ENCODE data around the gene TMEM158. TPM values are rescaled to one million over a fixed set of nuclear protein-coding genes. Genes with fewer than 3 reads are reported as not detected.

Gene TMEM158
- total RNA-seq = 1.7 and 1.9 TPM in 2 replicates

- Mint-ChIP-seq H3K4me3 (ENCODE audit: low read depth) (peak within 1 kb of the TSS; percentile 44), H3K9me3 (no peaks in the 10 kb centered on the region), H3K27me3 (ENCODE audit: low read depth) (peaks cover 77% of the 10 kb centered on the region), H3K27ac (no peak within 1 kb of the TSS), H3K4me1 (ENCODE audit: low read depth) (peaks cover 14% of the 10 kb centered on the region), H3K36me3 (ENCODE audit: low read depth) (no peaks in the 10 kb centered on the region)
- peak; percentile 66 for DNase-seq (ENCODE audit: low spot score)
- intact Hi-C loops (cut with micrococcal nuclease) = loop anchor here (5.0 to 10.0 kb wide), 3 partner anchors 184 to 868 kb away; no protein-coding TSS in a partner anchor
Observed at GRCh38 chr3:45226206-45226915, at the start of gene TMEM158. TSS of gene TMEM158 (minus strand) at chr3:45226287. CDS start at chr3:45226027, 260 bp downstream.

GRCh38 chr3:45275006-45275704, 49.1 kb upstream of the TMEM158 start:
- Mint-ChIP-seq H3K9me3 (peaks cover 18% of the 10 kb centered on the region), H3K27ac (no peak overlapping the region), H3K36me3 (ENCODE audit: low read depth) (no peaks in the 10 kb centered on the region), H3K27me3 (ENCODE audit: low read depth) (peaks cover 20% of the 10 kb centered on the region), H3K4me3 (ENCODE audit: low read depth) (no peak overlapping the region), H3K4me1 (ENCODE audit: low read depth) (no peaks in the 10 kb centered on the region)
- no peak for DNase-seq (ENCODE audit: low spot score)
- intact Hi-C loops (cut with micrococcal nuclease) = no loop called here

DNA sequence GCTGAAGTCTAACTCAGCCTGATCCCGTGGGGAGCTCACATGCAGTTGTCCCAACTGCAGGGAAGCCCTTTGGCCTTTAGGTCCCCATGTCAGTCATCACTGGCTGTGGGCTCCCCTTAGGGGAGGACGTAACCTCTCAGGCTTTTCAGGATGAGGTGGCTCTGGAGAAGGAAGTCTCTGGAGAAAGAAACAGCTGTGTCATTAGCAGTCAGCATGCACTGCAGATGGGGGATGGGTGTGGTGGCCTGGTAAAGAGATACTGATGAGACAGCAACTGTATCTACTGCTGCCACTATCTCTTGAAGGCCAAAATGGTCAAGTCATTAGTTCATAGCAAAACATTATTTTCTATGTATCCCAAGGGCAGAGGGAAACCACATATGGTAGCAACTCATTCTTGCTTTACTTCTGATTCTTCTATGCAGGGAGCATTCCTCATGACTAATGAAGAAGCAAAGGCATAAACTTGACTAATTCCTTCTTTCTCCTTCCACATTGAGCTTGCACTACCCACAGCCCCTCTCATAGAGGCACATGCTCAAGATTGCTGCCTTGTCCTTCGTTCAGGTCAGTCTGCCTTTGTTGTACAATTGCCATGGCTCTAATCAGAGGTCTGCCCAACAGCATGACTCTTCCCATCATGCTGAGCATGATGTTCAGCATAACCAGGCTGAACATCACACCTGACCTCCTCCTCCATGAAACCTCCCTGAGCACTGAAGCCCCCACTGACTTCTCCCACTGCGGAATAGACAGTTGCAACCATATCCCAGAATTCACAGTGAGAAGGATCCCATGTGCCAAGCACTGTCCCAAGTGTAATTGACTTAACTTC, 47.8 kb upstream of the TMEM158 start:
- Mint-ChIP-seq H3K4me3 (ENCODE audit: low read depth) (no peak overlapping the region), H3K9me3 (peaks cover 13% of the 10 kb centered on the region), H3K36me3 (ENCODE audit: low read depth) (no peaks in the 10 kb centered on the region), H3K4me1 (ENCODE audit: low read depth) (peaks cover 2% of the 10 kb centered on the region), H3K27ac (no peak overlapping the region), H3K27me3 (ENCODE audit: low read depth) (peaks cover 16% of the 10 kb centered on the region)
- no peak for DNase-seq (ENCODE audit: low spot score)
- intact Hi-C loops (cut with micrococcal nuclease) = no loop called here

DNA sequence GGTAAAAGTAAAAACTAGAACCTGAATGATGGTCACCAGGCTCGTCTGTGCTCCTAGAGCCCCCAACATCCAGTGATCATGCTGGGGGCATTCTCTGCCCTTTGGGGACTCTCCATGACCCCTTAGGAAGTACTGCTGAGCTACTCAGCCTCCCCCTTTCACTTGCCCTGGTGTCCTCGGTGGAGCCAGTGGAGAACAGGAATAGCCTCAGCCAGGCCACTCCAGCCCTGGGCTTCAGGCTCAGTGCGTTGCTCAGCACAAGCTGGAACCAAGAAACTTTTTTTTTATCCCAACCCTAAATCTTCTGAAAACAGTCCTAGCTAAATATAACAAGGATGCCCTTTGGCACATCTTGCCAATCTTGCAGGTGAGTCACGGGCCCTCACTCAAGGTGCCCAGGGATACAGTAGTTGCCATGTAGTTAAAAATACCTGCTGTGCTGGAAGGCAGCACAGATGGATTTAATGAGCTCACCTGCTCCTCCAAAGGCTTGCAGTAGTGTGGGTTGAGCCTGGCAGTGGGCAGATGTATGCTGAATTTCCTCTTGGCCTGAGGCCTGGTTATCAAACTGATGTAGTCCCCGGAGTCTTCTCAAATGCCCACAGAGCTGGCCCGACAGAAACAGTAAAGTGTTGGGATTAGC, 46.9 kb upstream of the TMEM158 start:
- Mint-ChIP-seq H3K27me3 (ENCODE audit: low read depth) (peaks cover 17% of the 10 kb centered on the region), H3K4me1 (ENCODE audit: low read depth) (peaks cover 2% of the 10 kb centered on the region), H3K9me3 (peaks cover 6% of the 10 kb centered on the region), H3K27ac (no peak overlapping the region), H3K4me3 (ENCODE audit: low read depth) (no peak overlapping the region), H3K36me3 (ENCODE audit: low read depth) (no peaks in the 10 kb centered on the region)
- intact Hi-C loops (cut with micrococcal nuclease) = no loop called here
- DNase-seq (ENCODE audit: low spot score) = no peak

GRCh38 chr3:45272032-45272810, 46.1 kb upstream of the TMEM158 start:
- H3K9me3 Mint-ChIP-seq = peaks cover under 1% of the 10 kb centered on the region
- H3K27ac Mint-ChIP-seq = no peak overlapping the region
- no peaks in the 10 kb centered on the region for H3K36me3 Mint-ChIP-seq (ENCODE audit: low read depth)
- no peak overlapping the region for H3K4me3 Mint-ChIP-seq (ENCODE audit: low read depth)
- DNase-seq (ENCODE audit: low spot score) = no peak
- H3K27me3 Mint-ChIP-seq (ENCODE audit: low read depth) = peaks cover 16% of the 10 kb centered on the region
- peaks cover 2% of the 10 kb centered on the region for H3K4me1 Mint-ChIP-seq (ENCODE audit: low read depth)
- intact Hi-C loops (cut with micrococcal nuclease) = no loop called here

DNA sequence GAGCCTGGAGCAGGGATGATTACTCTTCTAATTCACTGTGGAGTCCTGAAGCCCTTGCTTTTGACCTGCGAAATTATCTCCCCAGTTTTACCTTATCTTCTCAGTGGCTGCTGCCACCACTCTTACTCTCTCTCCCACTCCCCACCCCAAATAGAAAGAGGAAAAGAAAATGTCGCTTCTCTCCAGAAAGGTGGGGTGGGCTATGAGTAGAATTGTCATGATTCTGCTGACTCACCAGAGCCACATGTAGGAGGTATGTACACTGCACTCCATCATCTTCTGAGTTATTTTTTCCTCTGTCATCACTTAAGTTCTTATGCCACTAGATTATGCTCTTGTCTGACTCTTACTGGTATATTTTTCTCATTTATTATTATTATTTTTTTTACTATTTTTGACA, 43.9 kb upstream of the TMEM158 start:
- H3K4me3 Mint-ChIP-seq (ENCODE audit: low read depth) = no peak overlapping the region
- no peak overlapping the region for H3K27ac Mint-ChIP-seq
- DNase-seq (ENCODE audit: low spot score) = no peak
- peaks cover 6% of the 10 kb centered on the region for H3K4me1 Mint-ChIP-seq (ENCODE audit: low read depth)
- no peaks in the 10 kb centered on the region for H3K36me3 Mint-ChIP-seq (ENCODE audit: low read depth)
- peaks cover 9% of the 10 kb centered on the region for H3K27me3 Mint-ChIP-seq (ENCODE audit: low read depth)
- intact Hi-C loops (cut with micrococcal nuclease) = no loop called here
- no peaks in the 10 kb centered on the region for H3K9me3 Mint-ChIP-seq

DNA sequence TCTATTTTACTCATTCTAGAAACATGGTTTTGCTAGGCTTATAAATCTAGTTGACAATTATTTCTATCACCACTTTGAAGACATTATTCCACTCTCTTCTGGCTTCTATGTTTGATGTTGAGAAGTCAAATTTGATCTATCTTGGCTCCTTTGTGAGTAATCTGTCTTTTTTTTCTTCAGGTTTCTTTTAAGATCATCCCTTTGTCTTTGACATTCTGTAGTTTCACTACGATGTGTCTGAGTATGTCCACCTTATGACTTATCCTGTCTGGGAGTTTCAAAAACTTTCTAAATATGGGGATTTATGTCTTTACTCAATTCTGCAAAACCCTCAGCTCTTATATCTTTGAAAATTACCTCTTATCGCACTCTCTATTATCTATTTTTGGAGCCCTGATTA, 41.0 kb upstream of the TMEM158 start:
- intact Hi-C loops (cut with micrococcal nuclease) = no loop called here
- Mint-ChIP-seq H3K9me3 (no peaks in the 10 kb centered on the region), H3K27ac (no peak overlapping the region), H3K27me3 (ENCODE audit: low read depth) (peaks cover 9% of the 10 kb centered on the region), H3K4me3 (ENCODE audit: low read depth) (no peak overlapping the region), H3K36me3 (ENCODE audit: low read depth) (no peaks in the 10 kb centered on the region), H3K4me1 (ENCODE audit: low read depth) (peaks cover 6% of the 10 kb centered on the region)
- no peak for DNase-seq (ENCODE audit: low spot score)

DNA sequence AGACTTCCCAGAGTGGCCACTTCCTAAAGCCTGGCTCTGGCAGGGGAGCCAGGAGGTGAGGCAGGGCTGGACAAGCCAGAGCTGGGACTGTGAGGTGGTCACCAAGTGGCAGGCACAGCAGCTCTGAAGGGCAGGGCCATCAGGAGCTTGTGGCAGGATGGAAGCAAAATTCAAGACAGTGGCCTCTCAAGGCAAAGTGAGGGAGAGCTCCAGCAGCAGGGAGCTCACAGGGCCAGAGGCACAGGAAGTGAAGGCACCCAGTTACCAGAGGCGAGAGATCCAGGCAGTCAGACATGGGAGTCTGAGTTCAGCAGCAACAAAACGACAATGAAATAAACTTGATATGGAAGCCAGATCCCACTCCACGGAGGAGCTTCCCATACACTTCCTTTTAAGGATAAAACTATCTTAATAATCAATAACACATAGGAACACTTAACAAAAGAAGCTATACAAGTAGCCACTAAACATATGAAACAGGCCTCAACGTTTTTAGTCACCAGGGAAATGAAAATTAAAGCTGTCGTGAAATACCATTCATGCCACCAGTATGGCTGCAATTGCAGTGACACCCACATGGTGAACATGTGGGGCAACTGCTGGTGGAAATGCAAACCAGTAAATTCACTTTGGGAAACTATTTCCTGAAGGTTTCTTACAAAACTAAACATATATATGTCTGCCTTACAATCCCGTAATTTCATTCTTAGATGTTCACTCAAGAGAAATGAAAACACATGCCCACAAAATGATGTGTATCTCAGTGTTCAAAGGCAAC, 35.4 kb upstream of the TMEM158 start:
- H3K4me1 Mint-ChIP-seq (ENCODE audit: low read depth) = peaks cover under 1% of the 10 kb centered on the region
- H3K9me3 Mint-ChIP-seq = no peaks in the 10 kb centered on the region
- no peak overlapping the region for H3K4me3 Mint-ChIP-seq (ENCODE audit: low read depth)
- H3K36me3 Mint-ChIP-seq (ENCODE audit: low read depth) = no peaks in the 10 kb centered on the region
- no peak for DNase-seq (ENCODE audit: low spot score)
- H3K27me3 Mint-ChIP-seq (ENCODE audit: low read depth) = peaks cover 15% of the 10 kb centered on the region
- no peak overlapping the region for H3K27ac Mint-ChIP-seq
- intact Hi-C loops (cut with micrococcal nuclease) = no loop called here

- intact Hi-C loops (cut with micrococcal nuclease) = no loop called here
- no peaks in the 10 kb centered on the region for H3K9me3 Mint-ChIP-seq
- H3K27ac Mint-ChIP-seq = no peak overlapping the region
- H3K27me3 Mint-ChIP-seq (ENCODE audit: low read depth) = peaks cover 19% of the 10 kb centered on the region
- H3K36me3 Mint-ChIP-seq (ENCODE audit: low read depth) = no peaks in the 10 kb centered on the region
- DNase-seq (ENCODE audit: low spot score) = no peak
- no peaks in the 10 kb centered on the region for H3K4me1 Mint-ChIP-seq (ENCODE audit: low read depth)
- H3K4me3 Mint-ChIP-seq (ENCODE audit: low read depth) = no peak overlapping the region
Observed at GRCh38 chr3:45259133-45259532, 33.0 kb upstream of the TMEM158 start.

DNA sequence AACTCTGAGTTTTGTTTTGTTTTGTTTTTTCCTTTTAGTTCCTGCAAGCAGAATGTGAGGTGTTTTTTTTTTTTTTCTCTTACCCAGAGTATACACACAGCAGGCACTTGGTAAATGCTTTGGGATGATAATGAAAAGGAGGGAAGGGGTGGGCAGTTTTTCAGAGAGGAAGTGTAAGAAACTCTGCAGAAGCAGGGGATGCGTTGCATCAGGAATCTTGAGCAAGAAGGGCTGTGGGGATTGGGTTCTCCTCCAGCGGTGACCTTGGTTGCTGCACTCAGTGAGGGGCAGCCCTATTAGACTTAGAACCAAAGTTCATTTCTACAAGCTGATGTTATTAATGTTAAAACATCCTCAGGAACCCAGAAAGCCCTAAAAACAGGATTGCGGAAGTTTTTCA, 32.2 kb upstream of the TMEM158 start:
- H3K4me1 Mint-ChIP-seq (ENCODE audit: low read depth) = no peaks in the 10 kb centered on the region
- no peak for DNase-seq (ENCODE audit: low spot score)
- peaks cover 19% of the 10 kb centered on the region for H3K27me3 Mint-ChIP-seq (ENCODE audit: low read depth)
- no peak overlapping the region for H3K27ac Mint-ChIP-seq
- no peaks in the 10 kb centered on the region for H3K9me3 Mint-ChIP-seq
- H3K4me3 Mint-ChIP-seq (ENCODE audit: low read depth) = no peak overlapping the region
- intact Hi-C loops (cut with micrococcal nuclease) = no loop called here
- H3K36me3 Mint-ChIP-seq (ENCODE audit: low read depth) = no peaks in the 10 kb centered on the region

- DNase-seq (ENCODE audit: low spot score) = no peak
- no peaks in the 10 kb centered on the region for H3K4me1 Mint-ChIP-seq (ENCODE audit: low read depth)
- no peak overlapping the region for H3K4me3 Mint-ChIP-seq (ENCODE audit: low read depth)
- H3K36me3 Mint-ChIP-seq (ENCODE audit: low read depth) = no peaks in the 10 kb centered on the region
- H3K27ac Mint-ChIP-seq = no peak overlapping the region
- intact Hi-C loops (cut with micrococcal nuclease) = no loop called here
- peaks cover 16% of the 10 kb centered on the region for H3K27me3 Mint-ChIP-seq (ENCODE audit: low read depth)
- H3K9me3 Mint-ChIP-seq = no peaks in the 10 kb centered on the region
Observed at GRCh38 chr3:45253316-45253715, 27.2 kb upstream of the TMEM158 start.
